ENCODE measurements around the gene THBS4. TPM values are rescaled to one million over a fixed set of nuclear protein-coding genes. Genes with fewer than 3 reads are reported as not detected.

THBS4 gene
- total RNA-seq, 1 experiment from 2014 or later, result 6.6 TPM

- H3K36me3 ChIP-seq (ENCODE audit: low read depth), result no peaks in the 10 kb centered on the region
- H3K27ac ChIP-seq, result no peak overlapping the region
- POLR2A ChIA-PET (ENCODE audit: unreplicated experiment), result no interaction called here
- H2AFZ ChIP-seq, result no peak overlapping the region
- H3K4me2 ChIP-seq, result no peak overlapping the region
- no peaks in the 10 kb centered on the region for H3K9me2 ChIP-seq (ENCODE audit: insufficient read depth)
- intact Hi-C loops (cut with micrococcal nuclease; ENCODE audit: unreplicated experiment), result no loop called here
- no peaks in the 10 kb centered on the region for H3K9me3 ChIP-seq (ENCODE audit: insufficient read depth, low read depth)
- BruUV-seq (replicated peaks), result no TSS peak
- DNase-seq, result no peak
- H4K20me1 ChIP-seq (ENCODE audit: insufficient read depth), result no peaks in the 10 kb centered on the region
- H3K4me1 ChIP-seq (replicated peaks; ENCODE audit: insufficient read depth), result no peaks in the 10 kb centered on the region
- TF ChIP-seq CTCF (conservative IDR thresholded peaks at IDR 0.05), result no peak
- TF ChIP-seq EZH2 (IDR thresholded peaks at IDR 0.05; ENCODE audit: low read depth), result no peak
- no peaks in the 10 kb centered on the region for H3K27me3 ChIP-seq (ENCODE audit: insufficient read depth, low read depth)
- no peak overlapping the region for H3K4me3 ChIP-seq
- CTCF ChIA-PET, result no interaction called here
- H3F3A ChIP-seq (ENCODE audit: insufficient read depth, low read depth), result no peaks in the 10 kb centered on the region
- no peaks in the 10 kb centered on the region for H3K79me2 ChIP-seq (ENCODE audit: low read depth)
These were observed 66.8 kb downstream of the THBS4 start for GRCh38 chr5:80101993-80102392.

GRCh38 chr5:80103371-80103770 lies 68.2 kb downstream of the THBS4 start:
- no peaks in the 10 kb centered on the region for H4K20me1 ChIP-seq (ENCODE audit: insufficient read depth)
- no peaks in the 10 kb centered on the region for H3K79me2 ChIP-seq (ENCODE audit: low read depth)
- no peak for DNase-seq
- ChIA-PET POLR2A (ENCODE audit: unreplicated experiment) (no interaction called here), CTCF (interaction anchor here (0.6 kb wide), 1 partner anchor 137 kb away, joined by 8 read pairs; no protein-coding TSS in a partner anchor)
- H3K27ac ChIP-seq, result no peak overlapping the region
- H3K4me1 ChIP-seq (replicated peaks; ENCODE audit: insufficient read depth), result no peaks in the 10 kb centered on the region
- H3K27me3 ChIP-seq (ENCODE audit: insufficient read depth, low read depth), result no peaks in the 10 kb centered on the region
- BruUV-seq (replicated peaks), result no TSS peak
- intact Hi-C loops (cut with micrococcal nuclease; ENCODE audit: unreplicated experiment), result no loop called here
- no peak overlapping the region for H2AFZ ChIP-seq
- H3K4me2 ChIP-seq, result no peak overlapping the region
- H3F3A ChIP-seq (ENCODE audit: insufficient read depth, low read depth), result no peaks in the 10 kb centered on the region
- H3K9me3 ChIP-seq (ENCODE audit: insufficient read depth, low read depth), result no peaks in the 10 kb centered on the region
- H3K9me2 ChIP-seq (ENCODE audit: insufficient read depth), result no peaks in the 10 kb centered on the region
- H3K4me3 ChIP-seq, result no peak overlapping the region
- TF ChIP-seq EZH2 (IDR thresholded peaks at IDR 0.05; ENCODE audit: low read depth) (no peak), CTCF (conservative IDR thresholded peaks at IDR 0.05) (no peak)
- H3K36me3 ChIP-seq (ENCODE audit: low read depth), result no peaks in the 10 kb centered on the region

GRCh38 chr5:80105698-80106439 lies 70.7 kb downstream of the THBS4 start:
- H3K9me3 ChIP-seq (ENCODE audit: insufficient read depth, low read depth), result no peaks in the 10 kb centered on the region
- no peak overlapping the region for H3K27ac ChIP-seq
- no peaks in the 10 kb centered on the region for H3K9me2 ChIP-seq (ENCODE audit: insufficient read depth)
- H3K36me3 ChIP-seq (ENCODE audit: low read depth), result no peaks in the 10 kb centered on the region
- H3K4me1 ChIP-seq (replicated peaks; ENCODE audit: insufficient read depth), result no peaks in the 10 kb centered on the region
- ChIA-PET POLR2A (ENCODE audit: unreplicated experiment) (no interaction called here), CTCF (no interaction called here)
- H2AFZ ChIP-seq, result no peak overlapping the region
- H3F3A ChIP-seq (ENCODE audit: insufficient read depth, low read depth), result no peaks in the 10 kb centered on the region
- DNase-seq, result no peak
- H3K4me2 ChIP-seq, result no peak overlapping the region
- BruUV-seq (replicated peaks), result no TSS peak
- no peaks in the 10 kb centered on the region for H3K27me3 ChIP-seq (ENCODE audit: insufficient read depth, low read depth)
- no peaks in the 10 kb centered on the region for H4K20me1 ChIP-seq (ENCODE audit: insufficient read depth)
- TF ChIP-seq EZH2 (IDR thresholded peaks at IDR 0.05; ENCODE audit: low read depth), result no peak
- no peak for TF ChIP-seq CTCF (conservative IDR thresholded peaks at IDR 0.05)
- intact Hi-C loops (cut with micrococcal nuclease; ENCODE audit: unreplicated experiment), result no loop called here
- H3K79me2 ChIP-seq (ENCODE audit: low read depth), result no peaks in the 10 kb centered on the region
- no peak overlapping the region for H3K4me3 ChIP-seq
